ENCODE data around the gene P4HTM.

Gene P4HTM

GRCh38 chr3:49009396-49009795 is 19.4 kb downstream of the P4HTM start:
- DNase-seq = no peak

- DNase-seq = no peak
Observed at GRCh38 chr3:49012441-49013017, 22.5 kb downstream of the P4HTM start.

GRCh38 chr3:49013113-49013737 is 23.2 kb downstream of the P4HTM start:
- DNase-seq = no peak

GRCh38 chr3:49013738-49014660 is 24.0 kb downstream of the P4HTM start:
- DNase-seq = no peak

GRCh38 chr3:49015072-49015471 is 25.0 kb downstream of the P4HTM start:
- DNase-seq = no peak

GRCh38 chr3:49015765-49016164 is 25.7 kb downstream of the P4HTM start:
- DNase-seq = no peak

- DNase-seq = no peak
Observed at GRCh38 chr3:49016414-49017228, 26.6 kb downstream of the P4HTM start.

GRCh38 chr3:49017229-49017970 is 27.4 kb downstream of the P4HTM start:
- no peak for DNase-seq

GRCh38 chr3:49017971-49018706 is 28.1 kb downstream of the P4HTM start, which contains the start of gene DALRD3:
DALRD3 (minus strand) TSS chr3:49018580; CDS start chr3:49018564, 16 bp downstream.
- DNase-seq = peak; percentile 78

GRCh38 chr3:49018707-49019006 is 28.6 kb downstream of the P4HTM start:
- no peak for DNase-seq

GRCh38 chr3:49019941-49020329 is 29.9 kb downstream of the P4HTM start:
- no peak for DNase-seq

- no peak for DNase-seq
Observed at GRCh38 chr3:49020330-49021212, 30.5 kb downstream of the P4HTM start.

GRCh38 chr3:49021213-49021812 is 31.3 kb downstream of the P4HTM start:
- DNase-seq = peak; percentile 98

GRCh38 chr3:49021813-49022687 is 32.0 kb downstream of the P4HTM start, which contains the start of gene NDUFAF3:
NDUFAF3 (plus strand) TSS chr3:49022121; CDS start chr3:49022145, 24 bp downstream.
- peak; percentile 90 for DNase-seq

GRCh38 chr3:49022688-49023171 is 32.7 kb downstream of the P4HTM start:
- no peak for DNase-seq

- no peak for DNase-seq
Observed at GRCh38 chr3:49023775-49024174, 33.7 kb downstream of the P4HTM start.

- no peak for DNase-seq
Observed at GRCh38 chr3:49024449-49024848, 34.4 kb downstream of the P4HTM start.

GRCh38 chr3:49025005-49025792 is 35.2 kb downstream of the P4HTM start:
- DNase-seq = no peak

Data from midbrain (tissue), 1 donor.